GM19193 (cell line): ENCODE data around the gene SLC12A8.

ENCODE experiments used
- POLR2A ChIP-seq: IDR thresholded peaks from 4 replicates; pipeline ENCODE4 v1.6.1; 2011; ENCODE audit not compliant: insufficient read depth, insufficient read length; ENCODE audit errors: extremely low read depth

The SLC12A8 gene

GRCh38 chr3:125156456-125156855 lies 56.1 kb downstream of the SLC12A8 start:
- no peak for TF ChIP-seq POLR2A

- no peak for TF ChIP-seq POLR2A
Observed at GRCh38 chr3:125154800-125155269, 57.7 kb downstream of the SLC12A8 start.

- no peak for TF ChIP-seq POLR2A
Observed at GRCh38 chr3:125154110-125154509, 58.4 kb downstream of the SLC12A8 start.

- no peak for TF ChIP-seq POLR2A
Observed at GRCh38 chr3:125152951-125153350, 59.6 kb downstream of the SLC12A8 start.

GRCh38 chr3:125151916-125152315 lies 60.6 kb downstream of the SLC12A8 start:
- TF ChIP-seq POLR2A = no peak

- TF ChIP-seq POLR2A = no peak
Observed at GRCh38 chr3:125151442-125151817, 61.1 kb downstream of the SLC12A8 start.

GRCh38 chr3:125150525-125151441 lies 61.8 kb downstream of the SLC12A8 start:
- TF ChIP-seq POLR2A = no peak

- no peak for TF ChIP-seq POLR2A
Observed at GRCh38 chr3:125149462-125149861, 63.1 kb downstream of the SLC12A8 start.

GRCh38 chr3:125148836-125149235 lies 63.7 kb downstream of the SLC12A8 start:
- no peak for TF ChIP-seq POLR2A

- no peak for TF ChIP-seq POLR2A
Observed at GRCh38 chr3:125148016-125148812, 64.3 kb downstream of the SLC12A8 start.

GRCh38 chr3:125147491-125147820 lies 65.1 kb downstream of the SLC12A8 start:
- TF ChIP-seq POLR2A = no peak

- TF ChIP-seq POLR2A = no peak
Observed at GRCh38 chr3:125146626-125147490, 65.7 kb downstream of the SLC12A8 start.

GRCh38 chr3:125145751-125146475 lies 66.6 kb downstream of the SLC12A8 start:
- no peak for TF ChIP-seq POLR2A

- TF ChIP-seq POLR2A = no peak
Observed at GRCh38 chr3:125144653-125145314, 67.8 kb downstream of the SLC12A8 start.
